Cardiac muscle cell (in vitro differentiated cells and primary cell): ENCODE results near the gene TLE2. TPM values are rescaled to one million over a fixed set of nuclear protein-coding genes. Genes with fewer than 3 reads are reported as not detected.
A peak's percentile ranks its signal among the peaks of the same experiment; 100 is the strongest.
"Not testable (repeated sequence)": the region's sequence is repeated elsewhere in the genome, so short reads cannot be mapped to it uniquely, and the experiment has no call there.

Experiments used
- DNase-seq, 2 donors: peaks; one replicate each; pipeline versions ENCODE4 v3.0.0 to v3.0.0-alpha.2; 2010 to 2017; ENCODE audit warnings: low read depth in 1 of 2, low spot score in 1 of 2
- H3K27ac ChIP-seq: fragments of 200-600 bp; sonication (generic); 2 replicates; pipeline ENCODE4 v1.5.1; 2016
- H3K27me3 ChIP-seq: fragments of 200-600 bp; sonication (generic); 2 replicates; pipeline ENCODE4 v1.6.0; 2016; ENCODE audit warnings: control low read depth
- H3K36me3 ChIP-seq: fragments of 200-600 bp; sonication (generic); 2 replicates; pipeline ENCODE4 v1.5.1; 2016; ENCODE audit warnings: control low read depth
- H3K4me1 ChIP-seq: fragments of 200-600 bp; sonication (generic); 2 replicates; pipeline ENCODE4 v1.8.1; 2017; ENCODE audit warnings: low read depth, mild to moderate bottlenecking, mixed run types
- H3K4me3 ChIP-seq: fragments of 200-600 bp; sonication (generic); 2 replicates; pipeline ENCODE4 v1.5.1; 2016; ENCODE audit warnings: mild to moderate bottlenecking
- H3K9me3 ChIP-seq: fragments of 200-600 bp; sonication (generic); 2 replicates; pipeline ENCODE4 v1.5.1; 2017; ENCODE audit warnings: low read depth, mild to moderate bottlenecking, control low read depth
- polyA plus RNA-seq: library from polyadenylated mRNA; unstranded; fragments of >200 nt; fragmentation: Nextera tagmentation; extraction: Ambion mirVana; gene quantifications from 2 replicates; pipeline ENCODE4 v1.2.1, GENCODE V29; 2016
- total RNA-seq: library from RNA; depleted of rRNA; stranded (reverse); fragments of >200 nt; gene quantifications from 2 replicates; pipeline ENCODE4 v1.2.3, GENCODE V29; 2016
- TF ChIP-seq, protein P1 (sequence below): IDR thresholded peaks from 2 replicates; pipeline ENCODE4 v1.5.1; 2012; ENCODE audit warnings: low read depth, mild to moderate bottlenecking, low read length

The TLE2 gene
- total and polyA plus RNA-seq, 2 experiments from 2014 or later: 95.9 to 105 TPM

DNA sequence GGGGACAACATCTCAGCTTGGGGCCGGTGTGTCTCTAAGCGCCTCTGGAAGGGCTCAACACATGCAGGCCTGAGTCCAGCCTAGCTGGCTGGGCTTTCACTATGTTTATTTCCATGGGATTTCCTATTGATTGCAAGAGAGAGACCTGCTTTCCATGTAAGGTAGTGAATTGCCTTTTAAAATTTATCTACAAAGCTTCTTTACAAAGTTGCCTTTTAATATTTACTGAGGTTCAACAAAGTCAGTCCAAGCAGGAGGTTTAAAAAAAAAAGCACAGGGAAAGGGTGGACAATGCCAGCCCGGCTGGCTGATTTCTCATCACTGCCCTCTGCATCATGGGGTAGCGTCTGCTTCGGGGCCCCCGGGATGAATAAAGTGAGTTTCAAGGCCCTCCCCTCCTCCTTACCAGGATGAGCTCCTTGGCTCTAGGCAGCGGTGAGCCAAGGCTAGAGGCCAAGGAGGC is 15.8 kb downstream of the TLE2 start:
- DNase-seq: no peak
- Histone ChIP-seq H3K36me3 (peaks cover 11% of the 10 kb centered on the region), H3K4me1 (peaks cover 4% of the 10 kb centered on the region), H3K27me3 (no peaks in the 10 kb centered on the region), H3K27ac (no peak overlapping the region), H3K4me3 (no peak overlapping the region), H3K9me3 (no peaks in the 10 kb centered on the region)
- TF ChIP-seq, protein P1, sequence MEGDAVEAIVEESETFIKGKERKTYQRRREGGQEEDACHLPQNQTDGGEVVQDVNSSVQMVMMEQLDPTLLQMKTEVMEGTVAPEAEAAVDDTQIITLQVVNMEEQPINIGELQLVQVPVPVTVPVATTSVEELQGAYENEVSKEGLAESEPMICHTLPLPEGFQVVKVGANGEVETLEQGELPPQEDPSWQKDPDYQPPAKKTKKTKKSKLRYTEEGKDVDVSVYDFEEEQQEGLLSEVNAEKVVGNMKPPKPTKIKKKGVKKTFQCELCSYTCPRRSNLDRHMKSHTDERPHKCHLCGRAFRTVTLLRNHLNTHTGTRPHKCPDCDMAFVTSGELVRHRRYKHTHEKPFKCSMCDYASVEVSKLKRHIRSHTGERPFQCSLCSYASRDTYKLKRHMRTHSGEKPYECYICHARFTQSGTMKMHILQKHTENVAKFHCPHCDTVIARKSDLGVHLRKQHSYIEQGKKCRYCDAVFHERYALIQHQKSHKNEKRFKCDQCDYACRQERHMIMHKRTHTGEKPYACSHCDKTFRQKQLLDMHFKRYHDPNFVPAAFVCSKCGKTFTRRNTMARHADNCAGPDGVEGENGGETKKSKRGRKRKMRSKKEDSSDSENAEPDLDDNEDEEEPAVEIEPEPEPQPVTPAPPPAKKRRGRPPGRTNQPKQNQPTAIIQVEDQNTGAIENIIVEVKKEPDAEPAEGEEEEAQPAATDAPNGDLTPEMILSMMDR: no peak

DNA sequence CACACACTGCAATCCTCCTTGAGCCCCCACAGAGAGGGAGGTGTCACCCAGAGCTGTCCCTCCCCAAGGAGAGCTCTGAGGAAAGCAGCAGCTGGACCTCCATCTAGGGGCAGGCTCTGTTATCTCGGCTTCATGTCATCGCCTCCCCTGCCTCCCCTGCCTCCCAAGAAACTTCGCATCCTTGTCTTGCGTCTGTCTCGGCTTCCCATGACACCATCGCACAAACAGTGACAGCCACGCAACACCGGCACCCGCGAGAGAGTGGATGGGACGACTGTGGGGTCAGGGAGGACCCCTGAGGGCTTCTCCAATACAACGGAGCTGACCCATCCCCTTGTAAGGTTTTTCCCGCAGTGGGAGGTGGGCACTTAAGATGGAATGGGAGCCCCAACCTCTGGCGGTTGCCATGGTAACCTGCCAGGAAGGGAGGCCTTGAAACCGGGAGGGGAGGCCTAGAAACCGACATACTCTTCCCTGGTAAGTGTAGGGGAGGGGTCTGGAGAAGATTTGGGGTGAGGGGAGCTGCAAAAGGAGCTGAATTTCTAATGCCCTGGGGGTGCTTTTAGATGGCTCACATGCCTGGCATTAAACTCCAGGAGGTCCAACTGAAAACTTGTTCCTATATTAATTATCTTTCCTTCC is 16.3 kb downstream of the TLE2 start:
- DNase-seq: peak in 1 of 2 donors; percentile 37
- Histone ChIP-seq H3K27ac (no peak overlapping the region), H3K4me3 (no peak overlapping the region), H3K4me1 (peaks cover 4% of the 10 kb centered on the region), H3K36me3 (peaks cover 11% of the 10 kb centered on the region), H3K9me3 (no peaks in the 10 kb centered on the region), H3K27me3 (no peaks in the 10 kb centered on the region)
- TF ChIP-seq, protein P1: no peak

DNA sequence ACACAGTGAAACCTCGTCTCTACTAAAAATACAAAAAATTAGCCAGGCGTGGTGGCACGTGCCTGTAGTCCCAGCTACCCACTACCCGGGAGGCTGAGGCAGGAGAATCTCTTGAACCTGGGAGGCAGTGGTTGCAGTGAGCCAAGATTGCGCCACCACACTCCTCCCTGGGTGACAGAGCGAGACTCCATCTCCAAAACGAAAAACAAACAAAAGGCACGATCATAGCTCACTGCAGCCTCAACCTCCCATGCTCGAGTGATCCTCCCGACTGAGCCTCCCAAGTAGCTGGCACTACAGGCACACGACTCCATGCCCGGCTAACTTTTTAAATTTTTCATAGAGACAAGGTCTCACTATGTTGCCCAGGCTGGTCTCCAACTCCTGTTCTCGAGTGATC is 17.0 kb downstream of the TLE2 start:
- not testable (repeated sequence) for H3K27me3 ChIP-seq, H3K27ac ChIP-seq, H3K4me3 ChIP-seq, H3K4me1 ChIP-seq, H3K9me3 ChIP-seq, DNase-seq
- H3K36me3 ChIP-seq: peaks cover 16% of the 10 kb centered on the region

DNA sequence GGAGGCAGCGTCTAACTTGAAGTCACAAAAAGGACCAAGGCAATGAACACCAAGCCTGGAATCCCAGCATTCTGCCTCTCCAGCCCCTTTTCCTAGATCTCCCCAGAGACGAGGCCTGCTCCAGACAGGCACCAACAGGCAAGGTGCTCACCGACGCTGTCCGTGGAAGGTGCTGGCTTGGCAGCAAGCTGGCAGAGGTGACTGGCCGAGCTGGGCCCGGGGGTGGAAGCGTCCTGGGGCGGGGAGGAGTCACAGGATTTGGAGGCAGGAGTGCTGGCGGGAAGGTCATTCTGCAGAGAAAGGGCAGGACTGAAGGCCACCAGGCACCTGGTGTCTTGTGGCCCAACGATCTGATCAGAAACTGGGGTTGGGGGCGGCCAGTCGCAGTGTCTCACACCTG is 18.2 kb downstream of the TLE2 start:
- no peak for DNase-seq
- peaks cover 4% of the 10 kb centered on the region for H3K4me1 ChIP-seq
- H3K9me3 ChIP-seq: no peaks in the 10 kb centered on the region
- H3K27me3 ChIP-seq: no peaks in the 10 kb centered on the region
- TF ChIP-seq, protein P1: no peak
- H3K36me3 ChIP-seq: peaks cover 18% of the 10 kb centered on the region
- H3K27ac ChIP-seq: no peak overlapping the region
- H3K4me3 ChIP-seq: no peak overlapping the region

DNA sequence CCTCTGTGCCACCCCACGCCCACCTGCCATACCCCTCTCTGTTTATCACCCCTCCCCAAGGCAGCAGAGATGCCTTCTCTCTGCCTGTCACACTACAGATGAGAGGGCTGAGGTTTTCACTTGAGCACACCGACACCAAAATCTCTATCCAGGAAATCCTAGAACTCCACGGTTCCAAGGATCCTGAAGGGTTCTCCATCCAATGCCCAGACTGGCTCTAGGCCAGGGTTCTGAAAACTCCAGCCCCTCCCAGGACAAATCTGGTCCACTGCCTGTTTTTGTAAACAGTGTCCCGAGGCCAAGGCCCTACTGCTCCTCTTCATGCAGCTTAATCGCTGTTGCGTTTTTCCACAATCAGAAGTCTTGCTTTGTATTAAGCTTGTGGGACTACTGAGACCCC is 20.1 kb downstream of the TLE2 start:
- Histone ChIP-seq H3K9me3 (no peaks in the 10 kb centered on the region), H3K4me1 (peaks cover 4% of the 10 kb centered on the region), H3K4me3 (no peak overlapping the region), H3K36me3 (peaks cover 18% of the 10 kb centered on the region), H3K27ac (no peak overlapping the region), H3K27me3 (no peaks in the 10 kb centered on the region)
- TF ChIP-seq, protein P1: no peak
- DNase-seq: no peak

DNA sequence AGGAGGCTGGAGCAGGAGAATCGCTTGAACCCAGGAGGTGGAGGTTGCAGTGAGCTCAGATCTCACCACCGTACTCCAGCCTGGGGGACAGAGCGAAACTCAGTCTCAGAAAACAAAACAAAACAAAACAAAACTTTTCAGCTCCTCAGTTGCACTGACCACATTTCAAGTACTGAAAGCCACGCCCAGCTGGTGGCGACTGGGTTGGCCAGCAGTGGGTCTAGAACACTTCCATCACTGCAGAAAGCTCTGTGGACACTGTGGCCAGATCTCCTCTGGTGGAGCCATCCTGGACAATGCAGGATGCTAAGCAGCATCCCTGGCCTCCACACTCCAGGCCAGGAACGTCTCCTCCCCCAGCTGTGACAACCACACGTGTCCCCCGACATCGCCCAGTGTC is 21.1 kb downstream of the TLE2 start:
- H3K27me3 ChIP-seq: no peaks in the 10 kb centered on the region
- H3K27ac ChIP-seq: no peak overlapping the region
- H3K4me1 ChIP-seq: no peaks in the 10 kb centered on the region
- peaks cover 18% of the 10 kb centered on the region for H3K36me3 ChIP-seq
- no peaks in the 10 kb centered on the region for H3K9me3 ChIP-seq
- no peak overlapping the region for H3K4me3 ChIP-seq
- TF ChIP-seq, protein P1: no peak
- DNase-seq: no peak
